A549 treated with Hydrocortisone at 1 μM for 4 hours (cell line): ENCODE data around the gene DDX23. TPM values are rescaled to one million over a fixed set of nuclear protein-coding genes. Genes with fewer than 3 reads are reported as not detected.

Experiments
- total RNA-seq: library from RNA; stranded (reverse); fragments of 200-300 nt; extraction: Qiagen RNA extraction; gene quantifications from 5 replicates; pipeline ENCODE4 v1.2.3, GENCODE V29; 2022

DDX23 gene
- 74.2 to 96.4 TPM (median 76.2 TPM) in 5 replicates for total RNA-seq

GRCh38 chr12:48851883-48852733 lies at the start of gene DDX23:
Gene DDX23 (minus strand): TSS chr12:48852163. CDS start chr12:48845782, 6,381 bp downstream.

GRCh38 chr12:48865281-48866051 lies 13.5 kb upstream of the DDX23 start, which contains the start of gene RND1:
Gene RND1 (minus strand): TSS chr12:48865870. CDS start chr12:48865767, 103 bp downstream.

GRCh38 chr12:48817873-48818830 lies 33.8 kb downstream of the DDX23 start, which contains the start of gene CACNB3:
Gene CACNB3 (plus strand): TSS chr12:48818496. CDS start chr12:48818930, 434 bp downstream.

GRCh38 chr12:48788854-48789775 lies 62.8 kb downstream of the DDX23 start, which contains the start of gene ADCY6:
Gene ADCY6 (minus strand): TSS chr12:48789089. CDS start chr12:48783434, 5,655 bp downstream.

Other genes with a start within 250 kb of the DDX23 start
- 37.8 to 53.0 TPM (median 38.5 TPM) in 5 replicates for gene KANSL2, start 169.9 kb downstream of the DDX23 start, total RNA-seq
- 11.6 to 16.9 TPM (median 13.6 TPM) in 5 replicates for gene CCNT1, start 135.5 kb downstream of the DDX23 start, total RNA-seq
- gene ADCY6, start 63.1 kb downstream of the DDX23 start, total RNA-seq, result 9.9 to 14.6 TPM (median 12.8 TPM) in 5 replicates
- 31.1 to 39.6 TPM (median 34.9 TPM) in 5 replicates for gene CACNB3, start 33.7 kb downstream of the DDX23 start, total RNA-seq
- gene RND1, start 13.7 kb upstream of the DDX23 start, total RNA-seq, result 4.3 to 5.7 TPM (median 5.0 TPM) in 5 replicates
- 45.1 to 61.0 TPM (median 59.0 TPM) in 5 replicates for gene FKBP11, start 73.3 kb upstream of the DDX23 start, total RNA-seq
- 124 to 156 TPM (median 151 TPM) in 5 replicates for gene ARF3, start 105.3 kb upstream of the DDX23 start, total RNA-seq
- gene WNT10B, start 119.6 kb upstream of the DDX23 start, total RNA-seq, result 1.8 to 2.3 TPM (median 2.0 TPM) in 5 replicates
- gene WNT1, start 126.2 kb upstream of the DDX23 start, total RNA-seq, result 0.07 to 0.15 TPM (median 0.12 TPM) in 5 replicates
- 0.62 to 0.75 TPM (median 0.68 TPM) in 5 replicates for gene DDN, start 147.2 kb upstream of the DDX23 start, total RNA-seq
- 39.3 to 49.0 TPM (median 41.1 TPM) in 5 replicates for gene PRKAG1, start 166.6 kb upstream of the DDX23 start, total RNA-seq
- 30.6 to 49.0 TPM (median 33.5 TPM) in 5 replicates for gene KMT2D, start 208.6 kb upstream of the DDX23 start, total RNA-seq
- 3.2 to 4.9 TPM (median 4.6 TPM) in 5 replicates for gene RHEBL1, start 217.8 kb upstream of the DDX23 start, total RNA-seq
- gene DHH, start 242.6 kb upstream of the DDX23 start, total RNA-seq, result 0.03 TPM in 1 of 5 replicates, not detected in the others